IMR-90 (cell line): ENCODE measurements around the gene STARD3. TPM values are rescaled to one million over a fixed set of nuclear protein-coding genes. Genes with fewer than 3 reads are reported as not detected.

ENCODE experiments used
- ATAC-seq: fragments of 200-7000 bp; cut with Tn5 transposase; 2 replicates; pipeline ENCODE4 v1.9.1; 2020; ENCODE audit warnings: low read depth, mild to moderate bottlenecking, moderate library complexity
- BruUV-seq: library from RNA; stranded (reverse); fragments of 400-500 nt; replicated peaks from 2 replicates; lab custom pipeline; 2021; lab: Mats Ljungman, UMichigan
- CTCF ChIA-PET: fragments of 300-600 bp; formaldehyde crosslinking; extraction: SDS; loops from one replicate; lab custom pipeline; 2021; ENCODE audit warnings: antibody characterized with exemption; lab: Yijun Ruan, JAX
- POLR2A ChIA-PET: fragments of 300-600 bp; sonication (Branson Sonifier 250); formaldehyde crosslinking; loops from one replicate; lab custom pipeline; 2022; ENCODE audit warnings: antibody characterized with exemption; ENCODE audit not compliant: unreplicated experiment; lab: Charles Lee
- DNase-seq: peaks from one replicate; pipeline ENCODE4 v3.0.0; 2013
- H2AFZ ChIP-seq: replicated peaks from 2 replicates; pipeline ENCODE3; 2013; ENCODE audit warnings: low read length, mild to moderate bottlenecking; ENCODE audit not compliant: poor library complexity
- H2AK5ac ChIP-seq: 2 replicates; pipeline ENCODE4 v1.6.1; 2013; ENCODE audit warnings: low read depth, low read length, inconsistent platforms
- H2AK9ac ChIP-seq: replicated peaks from 2 replicates; pipeline ENCODE3; 2013; ENCODE audit warnings: mild to moderate bottlenecking, low read depth, low read length, moderate library complexity; ENCODE audit not compliant: poor library complexity
- H2BK120ac ChIP-seq: 2 replicates; pipeline ENCODE4 v1.6.1; 2013; ENCODE audit warnings: low read depth, low read length, inconsistent platforms
- H2BK15ac ChIP-seq: 3 replicates; pipeline ENCODE4 v1.6.1; 2013; ENCODE audit warnings: low read depth, low read length, inconsistent platforms
- H2BK20ac ChIP-seq: 2 replicates; pipeline ENCODE4 v1.6.1; 2013; ENCODE audit warnings: low read depth, mild to moderate bottlenecking, inconsistent platforms, low read length, moderate library complexity
- H2BK5ac ChIP-seq: 2 replicates; pipeline ENCODE4 v1.6.1; 2013; ENCODE audit warnings: mild to moderate bottlenecking, low read depth, low read length, inconsistent platforms; ENCODE audit not compliant: poor library complexity, severe bottlenecking
- H3K14ac ChIP-seq: replicated peaks from 2 replicates; pipeline ENCODE4 v1.6.1; 2013; ENCODE audit warnings: low read depth, low read length, inconsistent platforms
- H3K18ac ChIP-seq: 2 replicates; pipeline ENCODE4 v1.6.1; 2013; ENCODE audit warnings: low read depth, low read length, control low read depth
- H3K23ac ChIP-seq: 2 replicates; pipeline ENCODE4 v1.6.1; 2013; ENCODE audit warnings: low read depth, low read length, inconsistent platforms
- H3K27ac ChIP-seq: 2 replicates; pipeline ENCODE4 v1.5.1; 2013; ENCODE audit warnings: mild to moderate bottlenecking, control low read depth, low read length; ENCODE audit not compliant: insufficient read depth
- H3K27me3 ChIP-seq: 2 replicates; pipeline ENCODE4 v1.6.1; 2013; ENCODE audit warnings: low read length; ENCODE audit not compliant: control insufficient read depth, insufficient read depth
- H3K36me3 ChIP-seq: 2 replicates; pipeline ENCODE4 v1.6.1; 2013; ENCODE audit warnings: low read length, mixed read lengths; ENCODE audit not compliant: control insufficient read depth, insufficient read depth
- H3K4ac ChIP-seq: 2 replicates; pipeline ENCODE4 v1.6.1; 2013; ENCODE audit warnings: low read depth, low read length, inconsistent platforms
- H3K4me1 ChIP-seq: 2 replicates; pipeline ENCODE4 v1.6.1; 2013; ENCODE audit warnings: low read length, mixed read lengths; ENCODE audit not compliant: control insufficient read depth, insufficient read depth
- H3K4me2 ChIP-seq: 2 replicates; pipeline ENCODE4 v1.6.1; 2013; ENCODE audit warnings: low read depth, mild to moderate bottlenecking, control low read depth, low read length, moderate library complexity
- H3K4me3 ChIP-seq: 2 replicates; pipeline ENCODE4 v1.5.1; 2013; ENCODE audit warnings: low read depth, mild to moderate bottlenecking, control low read depth, low read length, moderate library complexity; ENCODE audit not compliant: insufficient read depth
- H3K56ac ChIP-seq: 2 replicates; pipeline ENCODE4 v1.6.1; 2013; ENCODE audit warnings: low read length, inconsistent platforms; ENCODE audit not compliant: insufficient read depth; ENCODE audit errors: extremely low read depth
- H3K79me1 ChIP-seq, 2 experiments: 2 replicates each; pipeline ENCODE4 v1.6.1; 2013; ENCODE audit warnings: low read length in 2 of 2, inconsistent platforms in 1 of 2, low read depth in 1 of 2
- H3K9ac ChIP-seq: 2 replicates; pipeline ENCODE4 v1.6.1; 2013; ENCODE audit warnings: low read depth, low read length, control low read depth
- H3K9me1 ChIP-seq: 2 replicates; pipeline ENCODE4 v1.6.1; 2013; ENCODE audit warnings: low read length, inconsistent platforms; ENCODE audit not compliant: insufficient read depth
- H3K9me3 ChIP-seq: 2 replicates; pipeline ENCODE4 v1.6.1; 2013; ENCODE audit warnings: low read length; ENCODE audit not compliant: control insufficient read depth, insufficient read depth
- H4K20me1 ChIP-seq: 2 replicates; pipeline ENCODE4 v1.6.1; 2013; ENCODE audit warnings: low read length, inconsistent platforms; ENCODE audit not compliant: insufficient read depth
- H4K5ac ChIP-seq: 2 replicates; pipeline ENCODE4 v1.6.1; 2013; ENCODE audit warnings: mild to moderate bottlenecking, low read depth, low read length, control low read depth
- H4K8ac ChIP-seq, 2 experiments: 2 replicates each; pipeline ENCODE4 v1.6.1; 2013; ENCODE audit warnings: low read depth in 2 of 2, low read length in 2 of 2, control low read depth in 1 of 2, inconsistent platforms in 1 of 2
- H4K91ac ChIP-seq: 2 replicates; pipeline ENCODE4 v1.6.1; 2013; ENCODE audit warnings: low read depth, low read length, inconsistent platforms; ENCODE audit not compliant: insufficient read depth
- BHLHE40 ChIP-seq: fragments of 150-350 bp; IDR thresholded peaks from 2 replicates; pipeline ENCODE4 v1.6.1; 2016; ENCODE audit warnings: mild to moderate bottlenecking, low read depth, low read length
- CEBPB ChIP-seq: IDR thresholded peaks from 2 replicates; pipeline ENCODE4 v1.6.1; 2012; ENCODE audit warnings: low read depth, low read length, improper control_type of control experiment
- CHD1 ChIP-seq: IDR thresholded peaks from 2 replicates; pipeline ENCODE4 v1.6.1; 2012; ENCODE audit warnings: low read depth, low read length, improper control_type of control experiment
- CTCF ChIP-seq: conservative IDR thresholded peaks from 2 replicates; pipeline ENCODE4 v1.5.1; 2012; ENCODE audit warnings: mild to moderate bottlenecking, low read depth, low read length, improper control_type of control experiment
- MAFK ChIP-seq: IDR thresholded peaks from 2 replicates; pipeline ENCODE4 v1.6.1; 2012; ENCODE audit warnings: low read depth, low read length, improper control_type of control experiment
- MAZ ChIP-seq: IDR thresholded peaks from 2 replicates; pipeline ENCODE4 v1.6.1; 2012; ENCODE audit warnings: low read depth, mild to moderate bottlenecking, low read length, improper control_type of control experiment, moderate library complexity, borderline replicate concordance
- MXI1 ChIP-seq: IDR thresholded peaks from 2 replicates; pipeline ENCODE4 v1.6.1; 2012; ENCODE audit warnings: low read depth, mild to moderate bottlenecking, low read length, moderate library complexity, borderline replicate concordance
- NFE2L2 ChIP-seq: fragments of 150-350 bp; IDR thresholded peaks from 2 replicates; pipeline ENCODE4 v1.6.1; 2016; ENCODE audit warnings: low read depth, mild to moderate bottlenecking, low read length
- POLR2A ChIP-seq: IDR thresholded peaks from 2 replicates; pipeline ENCODE4 v1.6.1; 2012; ENCODE audit warnings: mild to moderate bottlenecking, low read depth, low read length
- RCOR1 ChIP-seq: IDR thresholded peaks from 2 replicates; pipeline ENCODE4 v1.6.1; 2012; ENCODE audit warnings: mild to moderate bottlenecking, low read length, improper control_type of control experiment; ENCODE audit not compliant: insufficient replicate concordance
- RFX5 ChIP-seq: IDR thresholded peaks from 2 replicates; pipeline ENCODE4 v1.8.0; 2012; ENCODE audit warnings: low read depth, mild to moderate bottlenecking, low read length, moderate library complexity
- SMC3 ChIP-seq: fragments of 150-350 bp; IDR thresholded peaks from 2 replicates; pipeline ENCODE4 v1.6.1; 2016; ENCODE audit warnings: low read depth, mild to moderate bottlenecking, antibody characterized with exemption, low read length, moderate library complexity
- WGBS, 2 experiments: methylation state at CpG; one replicate each; pipeline versions ENCODE4 v1.1.5 to v1.1.7; 2013; ENCODE audit warnings: missing lambda C conversion rate in 2 of 2; ENCODE audit not compliant: insufficient read length in 1 of 2; ENCODE audit errors: extremely low coverage in 2 of 2; 5-methylcytosine and 5-hydroxymethylcytosine counted together
- dilution Hi-C: fragments of 300-500 bp; cut with HindIII; formaldehyde crosslinking; loops from one replicate; pipeline ENCODE4 v1.14.3; 2018; ENCODE audit warnings: low sequenced_read_pairs; ENCODE audit not compliant: unreplicated experiment
- in situ Hi-C: fragments of 300-500 bp; cut with MboI; formaldehyde crosslinking; loops from 3 replicates; pipeline ENCODE4 v1.14.3; 2019; ENCODE audit warnings: low sequenced_read_pairs, inconsistent platforms, mixed read lengths
- intact Hi-C: fragments of 100-400 bp; cut with micrococcal nuclease; formaldehyde crosslinking; loops from 2 replicates; pipeline ENCODE4 v1.10.0; 2022
- polyA plus RNA-seq, 3 experiments: library from polyadenylated mRNA; depleted of rRNA; stranded (reverse); fragments of >200 nt; gene quantifications; 2 replicates each; pipeline ENCODE4 v1.2.3, GENCODE V29; 2012; ENCODE audit warnings: low replicate concordance in 1 of 3
- total RNA-seq: library from RNA; depleted of rRNA; stranded (reverse); fragments of >200 nt; gene quantifications from 2 replicates; pipeline ENCODE4 v1.2.3, GENCODE V29; 2012
- TF ChIP-seq, protein P1 (sequence below): fragments of 150-350 bp; IDR thresholded peaks from 2 replicates; pipeline ENCODE4 v1.6.1; 2016; ENCODE audit warnings: low read depth, mild to moderate bottlenecking, low read length, moderate library complexity, borderline replicate concordance

STARD3 gene
- total and polyA plus RNA-seq, 2 of the 4 experiments (the other 2 are of a cell fraction): 8.1 to 50.4 TPM

GRCh38 chr17:39639566-39640458, 2.9 kb downstream of the STARD3 start:
- TF ChIP-seq POLR2A: no peak
- no peak for TF ChIP-seq MAZ
- TF ChIP-seq CTCF: no peak
- no peak for TF ChIP-seq RFX5
- no peak for TF ChIP-seq MXI1
- no peak for TF ChIP-seq BHLHE40
- TF ChIP-seq CHD1: no peak
- no peak for TF ChIP-seq NFE2L2
- TF ChIP-seq RCOR1: no peak
- TF ChIP-seq CEBPB: no peak
- no peak for TF ChIP-seq SMC3
- no peak for TF ChIP-seq MAFK
- TF ChIP-seq, protein P1, sequence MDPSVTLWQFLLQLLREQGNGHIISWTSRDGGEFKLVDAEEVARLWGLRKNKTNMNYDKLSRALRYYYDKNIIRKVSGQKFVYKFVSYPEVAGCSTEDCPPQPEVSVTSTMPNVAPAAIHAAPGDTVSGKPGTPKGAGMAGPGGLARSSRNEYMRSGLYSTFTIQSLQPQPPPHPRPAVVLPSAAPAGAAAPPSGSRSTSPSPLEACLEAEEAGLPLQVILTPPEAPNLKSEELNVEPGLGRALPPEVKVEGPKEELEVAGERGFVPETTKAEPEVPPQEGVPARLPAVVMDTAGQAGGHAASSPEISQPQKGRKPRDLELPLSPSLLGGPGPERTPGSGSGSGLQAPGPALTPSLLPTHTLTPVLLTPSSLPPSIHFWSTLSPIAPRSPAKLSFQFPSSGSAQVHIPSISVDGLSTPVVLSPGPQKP: no peak
- H3K9me1 ChIP-seq: peaks cover 49% of the 10 kb centered on the region
- no peak overlapping the region for H3K27ac ChIP-seq
- H3K18ac ChIP-seq: no peak overlapping the region
- H3K4me2 ChIP-seq: no peak overlapping the region
- 91% methylated on average over 10 of the region's 11 CpGs; no CpG with 5 or more reads in 1 of the 2 experiments for WGBS, 2 experiments
- no peak overlapping the region for H4K91ac ChIP-seq
- H3K4me3 ChIP-seq: no peak overlapping the region
- peaks cover 39 to 86% of the 10 kb centered on the region in 2 experiments for H3K79me1 ChIP-seq
- H2BK15ac ChIP-seq: no peak overlapping the region
- ChIA-PET POLR2A (no interaction called here), CTCF (interaction anchor here (2.9 kb wide), 1 partner anchor 18 kb away, joined by 11 read pairs; no protein-coding TSS in a partner anchor)
- intact Hi-C loops: no loop called here
- H4K8ac ChIP-seq: no peak overlapping the region
- no peak overlapping the region for H4K5ac ChIP-seq
- H3K36me3 ChIP-seq: no peaks in the 10 kb centered on the region
- H3K4ac ChIP-seq: no peak overlapping the region
- DNase-seq (no peak), ATAC-seq (no peak)
- in situ Hi-C loops: no loop called here
- no peaks in the 10 kb centered on the region for H3K27me3 ChIP-seq
- no peak overlapping the region for H3K9ac ChIP-seq
- peaks cover 25% of the 10 kb centered on the region for H3K4me1 ChIP-seq
- no peaks in the 10 kb centered on the region for H3K9me3 ChIP-seq
- H3K14ac ChIP-seq: no peak overlapping the region
- no peak overlapping the region for H2AFZ ChIP-seq
- no peak overlapping the region for H3K23ac ChIP-seq
- H2BK120ac ChIP-seq: no peak overlapping the region
- no TSS peak for BruUV-seq
- H3K56ac ChIP-seq: no peak overlapping the region
- peak overlapping the region; percentile 23 for H2AK9ac ChIP-seq
- H2AK5ac ChIP-seq: no peak overlapping the region
- peaks cover 46% of the 10 kb centered on the region for H4K20me1 ChIP-seq
- dilution Hi-C loops: no loop called here
- no peak overlapping the region for H2BK5ac ChIP-seq
- no peak overlapping the region for H2BK20ac ChIP-seq
